ENCODE results near the gene KCNMB2.

KCNMB2 gene

DNA sequence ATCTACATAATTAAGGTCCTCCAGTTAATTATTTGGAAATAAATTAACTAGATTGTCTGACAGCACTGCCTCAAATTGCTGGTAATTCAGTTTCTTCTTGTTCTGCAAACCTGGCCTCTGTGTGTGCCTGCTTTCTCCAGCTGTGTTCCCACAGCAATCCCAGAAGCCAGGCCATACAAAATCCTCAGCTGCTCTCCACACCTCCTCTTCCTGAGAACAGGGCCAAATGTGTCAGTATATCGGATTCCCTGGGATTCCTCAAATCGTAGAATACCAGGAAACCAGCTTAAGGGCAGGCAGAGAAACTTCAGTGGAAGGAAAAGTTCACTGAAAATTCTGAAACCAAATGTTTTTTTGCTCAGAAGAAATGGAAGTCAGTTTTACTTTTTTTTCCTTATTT is 273.9 kb downstream of the KCNMB2 start:
- Histone ChIP-seq H3K36me3 (ENCODE audit: control insufficient read depth, low read length) (no peaks in the 10 kb centered on the region), H3F3A (ENCODE audit: control insufficient read depth, insufficient read depth) (no peaks in the 10 kb centered on the region), H3K27me3 (ENCODE audit: control insufficient read depth, low read length) (no peaks in the 10 kb centered on the region), H4K20me1 (ENCODE audit: control insufficient read depth, insufficient read depth, low read depth, low read length) (no peaks in the 10 kb centered on the region), H3K79me2 (ENCODE audit: control insufficient read depth, low read length) (no peaks in the 10 kb centered on the region), H3K4me3 (ENCODE audit: low read length) (no peak overlapping the region), H3K4me2 (ENCODE audit: low read length) (no peak overlapping the region), H3K9me2 (replicated peaks; ENCODE audit: control insufficient read depth, low read length) (no peaks in the 10 kb centered on the region), H3K27ac (ENCODE audit: low read depth, low read length) (no peak overlapping the region), H3K4me1 (ENCODE audit: control insufficient read depth, low read length) (no peaks in the 10 kb centered on the region), H3K9me3 (ENCODE audit: control insufficient read depth, insufficient read depth, low read length) (no peaks in the 10 kb centered on the region)
- TF ChIP-seq, protein P1, sequence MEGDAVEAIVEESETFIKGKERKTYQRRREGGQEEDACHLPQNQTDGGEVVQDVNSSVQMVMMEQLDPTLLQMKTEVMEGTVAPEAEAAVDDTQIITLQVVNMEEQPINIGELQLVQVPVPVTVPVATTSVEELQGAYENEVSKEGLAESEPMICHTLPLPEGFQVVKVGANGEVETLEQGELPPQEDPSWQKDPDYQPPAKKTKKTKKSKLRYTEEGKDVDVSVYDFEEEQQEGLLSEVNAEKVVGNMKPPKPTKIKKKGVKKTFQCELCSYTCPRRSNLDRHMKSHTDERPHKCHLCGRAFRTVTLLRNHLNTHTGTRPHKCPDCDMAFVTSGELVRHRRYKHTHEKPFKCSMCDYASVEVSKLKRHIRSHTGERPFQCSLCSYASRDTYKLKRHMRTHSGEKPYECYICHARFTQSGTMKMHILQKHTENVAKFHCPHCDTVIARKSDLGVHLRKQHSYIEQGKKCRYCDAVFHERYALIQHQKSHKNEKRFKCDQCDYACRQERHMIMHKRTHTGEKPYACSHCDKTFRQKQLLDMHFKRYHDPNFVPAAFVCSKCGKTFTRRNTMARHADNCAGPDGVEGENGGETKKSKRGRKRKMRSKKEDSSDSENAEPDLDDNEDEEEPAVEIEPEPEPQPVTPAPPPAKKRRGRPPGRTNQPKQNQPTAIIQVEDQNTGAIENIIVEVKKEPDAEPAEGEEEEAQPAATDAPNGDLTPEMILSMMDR (IDR thresholded peaks at IDR 0.05; ENCODE audit: low read depth, low read length, poor library complexity, severe bottlenecking) = no peak
- TF ChIP-seq EZH2phosphoT487 (IDR thresholded peaks at IDR 0.05; ENCODE audit: borderline replicate concordance, low read length) = no peak

DNA sequence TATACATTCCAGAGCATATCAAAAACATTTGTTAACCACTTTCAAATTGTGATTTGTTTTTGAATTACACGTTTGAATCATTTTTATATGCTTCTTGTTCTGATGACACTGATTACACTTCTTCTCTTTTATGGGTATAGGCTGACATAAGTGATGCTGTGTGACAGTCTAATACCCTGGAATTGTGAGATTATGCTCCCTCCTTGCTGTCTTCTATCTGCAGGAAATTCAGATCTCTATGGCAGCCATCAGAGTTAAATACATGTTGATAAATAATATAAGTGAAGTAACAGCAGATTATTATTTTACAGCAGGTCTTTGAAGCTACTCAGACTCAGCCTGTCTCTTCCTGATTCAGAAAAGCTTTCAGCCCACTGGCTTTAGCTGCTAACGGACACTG is 286.5 kb downstream of the KCNMB2 start:
- TF ChIP-seq, protein P1 (IDR thresholded peaks at IDR 0.05; ENCODE audit: low read depth, low read length, poor library complexity, severe bottlenecking) = no peak
- TF ChIP-seq EZH2phosphoT487 (IDR thresholded peaks at IDR 0.05; ENCODE audit: borderline replicate concordance, low read length) = no peak
- H3K27me3 ChIP-seq (ENCODE audit: control insufficient read depth, low read length) = no peaks in the 10 kb centered on the region
- H3K4me1 ChIP-seq (ENCODE audit: control insufficient read depth, low read length) = no peaks in the 10 kb centered on the region
- no peaks in the 10 kb centered on the region for H4K20me1 ChIP-seq (ENCODE audit: control insufficient read depth, insufficient read depth, low read depth, low read length)
- H3K4me2 ChIP-seq (ENCODE audit: low read length) = no peak overlapping the region
- no peaks in the 10 kb centered on the region for H3K9me2 ChIP-seq (replicated peaks; ENCODE audit: control insufficient read depth, low read length)
- no peak overlapping the region for H3K4me3 ChIP-seq (ENCODE audit: low read length)
- no peaks in the 10 kb centered on the region for H3K79me2 ChIP-seq (ENCODE audit: control insufficient read depth, low read length)
- H3K9me3 ChIP-seq (ENCODE audit: control insufficient read depth, insufficient read depth, low read length) = no peaks in the 10 kb centered on the region
- no peak overlapping the region for H3K27ac ChIP-seq (ENCODE audit: low read depth, low read length)
- no peaks in the 10 kb centered on the region for H3K36me3 ChIP-seq (ENCODE audit: control insufficient read depth, low read length)
- no peaks in the 10 kb centered on the region for H3F3A ChIP-seq (ENCODE audit: control insufficient read depth, insufficient read depth)

DNA sequence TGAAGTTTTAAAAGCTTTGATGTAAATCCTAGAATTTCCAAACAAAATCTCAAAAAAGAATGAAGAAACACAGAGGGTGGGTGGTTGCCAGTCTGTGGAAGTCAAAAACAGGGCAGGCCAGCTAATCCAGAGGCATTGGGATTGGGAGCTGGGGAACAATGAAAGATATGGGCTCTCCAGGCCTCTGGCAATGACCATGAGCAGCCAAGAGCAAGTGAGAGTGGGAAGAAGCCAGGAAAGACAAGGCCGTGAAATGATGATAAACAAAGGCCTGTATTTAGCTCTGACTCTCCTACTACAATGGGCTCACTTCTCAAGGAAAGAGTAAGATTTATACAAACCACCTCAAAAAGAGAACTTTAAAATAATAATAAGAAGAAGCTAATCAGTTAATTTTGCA is 286.9 kb downstream of the KCNMB2 start:
- Histone ChIP-seq H3K9me3 (ENCODE audit: control insufficient read depth, insufficient read depth, low read length) (no peaks in the 10 kb centered on the region), H3K79me2 (ENCODE audit: control insufficient read depth, low read length) (no peaks in the 10 kb centered on the region), H3K36me3 (ENCODE audit: control insufficient read depth, low read length) (no peaks in the 10 kb centered on the region), H3K4me3 (ENCODE audit: low read length) (no peak overlapping the region), H3K4me2 (ENCODE audit: low read length) (no peak overlapping the region), H3K27me3 (ENCODE audit: control insufficient read depth, low read length) (no peaks in the 10 kb centered on the region), H3K27ac (ENCODE audit: low read depth, low read length) (no peak overlapping the region), H3K4me1 (ENCODE audit: control insufficient read depth, low read length) (no peaks in the 10 kb centered on the region), H4K20me1 (ENCODE audit: control insufficient read depth, insufficient read depth, low read depth, low read length) (no peaks in the 10 kb centered on the region), H3K9me2 (replicated peaks; ENCODE audit: control insufficient read depth, low read length) (no peaks in the 10 kb centered on the region), H3F3A (ENCODE audit: control insufficient read depth, insufficient read depth) (no peaks in the 10 kb centered on the region)
- TF ChIP-seq EZH2phosphoT487 (IDR thresholded peaks at IDR 0.05; ENCODE audit: borderline replicate concordance, low read length) = no peak
- TF ChIP-seq, protein P1 (IDR thresholded peaks at IDR 0.05; ENCODE audit: low read depth, low read length, poor library complexity, severe bottlenecking) = no peak

Data from DOHH2 (cell line).